HEK293 (cell line): ENCODE results near the gene DMWD.

Source experiments
- ZBTB44 ChIP-seq: fragments of 450-650 bp; IDR thresholded peaks from 2 replicates; pipeline ENCODE4 v1.5.1; 2018; ENCODE audit warnings: missing biosample characterization, mild to moderate bottlenecking, missing genetic modification characterization
- ZNF169 ChIP-seq: fragments of 450-650 bp; formaldehyde crosslinking; IDR thresholded peaks from 2 replicates; pipeline ENCODE4 v1.5.1; 2016; ENCODE audit warnings: missing biosample characterization, missing genetic modification characterization
- ZNF707 ChIP-seq: fragments of 450-650 bp; formaldehyde crosslinking; IDR thresholded peaks from 2 replicates; pipeline ENCODE4 v1.5.1; 2016; ENCODE audit warnings: missing biosample characterization, missing genetic modification characterization
- ZNF785 ChIP-seq: fragments of 450-650 bp; formaldehyde crosslinking; IDR thresholded peaks from 2 replicates; pipeline ENCODE4 v1.5.1; 2016; ENCODE audit warnings: missing biosample characterization, missing genetic modification characterization

DNA sequence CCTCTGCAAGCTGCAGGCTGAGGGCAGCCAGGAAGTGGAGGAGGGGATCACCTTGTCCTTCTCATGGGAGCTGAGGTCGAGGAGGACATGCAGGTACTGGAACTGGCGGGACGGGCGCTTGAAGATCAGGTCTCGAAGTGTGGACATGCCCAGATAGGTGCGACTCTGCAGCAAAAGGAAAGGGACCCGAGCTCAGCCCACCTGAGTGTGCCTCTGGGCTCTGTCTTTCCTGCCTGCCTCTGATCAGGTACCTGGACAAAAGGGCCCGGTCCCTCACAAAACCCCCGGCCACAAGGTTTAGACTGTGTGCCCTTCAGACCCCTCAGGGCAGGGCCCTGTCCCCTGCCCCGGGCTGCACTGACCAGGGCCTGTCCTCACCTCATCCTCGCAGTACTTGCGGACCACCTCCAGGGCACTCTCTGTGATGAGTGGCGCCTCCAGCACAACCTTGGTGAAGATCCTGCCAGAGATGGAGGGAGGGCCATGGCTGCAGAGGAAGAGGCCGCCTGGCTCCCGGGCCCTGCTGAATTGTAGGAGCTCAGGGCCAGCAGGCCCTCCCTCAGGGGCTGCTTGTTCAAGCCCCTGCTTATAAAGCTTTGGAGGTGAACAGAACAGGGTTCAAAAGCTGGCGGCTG, 34.9 kb upstream of the DMWD start:
- TF ChIP-seq ZBTB44 (no peak), ZNF169 (no peak), ZNF785 (tag by site-specific recombination) (no peak), ZNF707 (no peak)
